Endothelial cell of umbilical vein (primary cell): ENCODE data around the gene PANK2. TPM values are rescaled to one million over a fixed set of nuclear protein-coding genes. Genes with fewer than 3 reads are reported as not detected.

Experiments used
- BruUV-seq: library from RNA; stranded (reverse); fragments of 400-500 nt; replicated peaks from 2 replicates; lab custom pipeline; 2021; lab: Mats Ljungman, UMichigan
- CTCF ChIA-PET: fragments of 300-600, 350-600 bp; sonication (Branson Sonifier 250); formaldehyde crosslinking; loops from one replicate; lab custom pipeline; 2021; ENCODE audit warnings: antibody characterized with exemption, inconsistent platforms; lab: Charles Lee
- POLR2A ChIA-PET: fragments of 300-600, 350-600 bp; sonication (Branson Sonifier 250); formaldehyde crosslinking; loops from one replicate; lab custom pipeline; 2021; ENCODE audit warnings: antibody characterized with exemption, inconsistent platforms; lab: Charles Lee
- DNase-seq: peaks from one replicate; pipeline ENCODE4 v3.0.0-alpha.2; 2011; ENCODE audit warnings: low read depth, low spot score
- FAIRE-seq: peaks from 2 replicates; lab custom pipeline; 2011; peaks lifted over from hg19 to GRCh38; lab: Jason Lieb, UNC
- H2AFZ ChIP-seq: 2 replicates; pipeline ENCODE4 v1.6.0; 2012; ENCODE audit warnings: low read depth, low read length, control low read depth, inconsistent platforms
- H3K27ac ChIP-seq: 2 replicates; pipeline ENCODE4 v1.5.1; 2011; ENCODE audit warnings: low read depth, mild to moderate bottlenecking, control low read depth, low read length, moderate library complexity; ENCODE audit not compliant: insufficient read depth
- H3K27me3 ChIP-seq, 2 experiments: 2 replicates each; pipeline versions ENCODE4 v1.6.0 to v1.6.1; 2011; ENCODE audit warnings: low read length in 2 of 2, mixed read lengths in 1 of 2; ENCODE audit not compliant: control insufficient read depth in 2 of 2, insufficient read depth in 2 of 2
- H3K36me3 ChIP-seq, 2 experiments: 2 replicates in 1 of 2; 3 replicates in 1 of 2; pipeline ENCODE4 v1.5.1; 2011; ENCODE audit warnings: low read length in 2 of 2, mild to moderate bottlenecking in 1 of 2, moderate library complexity in 1 of 2; ENCODE audit not compliant: control insufficient read depth in 2 of 2, insufficient read depth in 2 of 2; ENCODE audit errors: extremely low read depth in 1 of 2
- H3K4me1 ChIP-seq: 3 replicates; pipeline ENCODE4 v1.5.1; 2011; ENCODE audit warnings: mild to moderate bottlenecking, low read length; ENCODE audit not compliant: control insufficient read depth, insufficient read depth; ENCODE audit errors: extremely low read depth
- H3K4me2 ChIP-seq: 2 replicates; pipeline ENCODE4 v1.6.1; 2011; ENCODE audit warnings: low read length, control low read depth, mixed read lengths; ENCODE audit not compliant: insufficient read depth
- H3K4me3 ChIP-seq, 3 experiments: fragments of 200-600 bp in 1 of 3; sonication (generic), shearing (Covaris generic) in 1 of 3; replicated peaks in 1 of 3; 2 replicates each; pipeline ENCODE4 v1.5.1; 2011 to 2016; ENCODE audit warnings: control low read depth in 3 of 3, low read length in 3 of 3, mild to moderate bottlenecking in 2 of 3, inconsistent platforms in 1 of 3, low read depth in 1 of 3, moderate library complexity in 1 of 3; ENCODE audit not compliant: insufficient read depth in 1 of 3
- H3K79me2 ChIP-seq: 2 replicates; pipeline ENCODE4 v1.6.0; 2012; ENCODE audit warnings: low read length, inconsistent platforms; ENCODE audit not compliant: control insufficient read depth, insufficient read depth
- H3K9ac ChIP-seq: replicated peaks from 2 replicates; pipeline ENCODE3; 2011; ENCODE audit warnings: low read length, control low read depth; ENCODE audit not compliant: insufficient read depth; ENCODE audit errors: extremely low read depth
- H3K9me1 ChIP-seq: replicated peaks from 3 replicates; pipeline ENCODE4 v1.6.0; 2011; ENCODE audit warnings: mild to moderate bottlenecking, low read length; ENCODE audit not compliant: control insufficient read depth, insufficient read depth; ENCODE audit errors: extremely low read depth
- H3K9me3 ChIP-seq: replicated peaks from 2 replicates; pipeline ENCODE4 v1.5.1; 2012; ENCODE audit warnings: low read length, inconsistent platforms; ENCODE audit not compliant: control insufficient read depth, insufficient read depth
- H4K20me1 ChIP-seq: replicated peaks from 2 replicates; pipeline ENCODE3; 2011; ENCODE audit warnings: mild to moderate bottlenecking, low read length; ENCODE audit not compliant: control insufficient read depth, insufficient read depth; ENCODE audit errors: extremely low read depth
- EZH2 ChIP-seq: IDR thresholded peaks from 2 replicates; pipeline ENCODE4 v1.6.1; 2012; ENCODE audit warnings: borderline replicate concordance, low read depth, mild to moderate bottlenecking, moderate library complexity, low read length, inconsistent platforms; ENCODE audit not compliant: severe bottlenecking
- FOS ChIP-seq: IDR thresholded peaks from 2 replicates; pipeline ENCODE4 v1.6.1; 2011; ENCODE audit warnings: mild to moderate bottlenecking, low read length, moderate library complexity, borderline replicate concordance; ENCODE audit not compliant: insufficient read depth
- GATA2 ChIP-seq: IDR thresholded peaks from 2 replicates; pipeline ENCODE4 v1.7.0; 2011; ENCODE audit warnings: low read depth, mild to moderate bottlenecking, moderate library complexity, mixed read lengths, low read length; ENCODE audit not compliant: insufficient read length, insufficient read depth
- JUN ChIP-seq: IDR thresholded peaks from 2 replicates; pipeline ENCODE4 v1.6.1; 2011; ENCODE audit warnings: borderline replicate concordance, low read depth; ENCODE audit not compliant: insufficient read length, insufficient read depth
- MYC ChIP-seq: IDR thresholded peaks from one replicate; pipeline ENCODE4 v1.6.1; 2011; ENCODE audit warnings: mild to moderate bottlenecking, low read depth, low read length
- POLR2A ChIP-seq: IDR thresholded peaks from 2 replicates; pipeline ENCODE4 v1.6.1; 2012; ENCODE audit warnings: low read depth, mild to moderate bottlenecking, control low read depth, low read length
- POLR2AphosphoS5 ChIP-seq: IDR thresholded peaks from 2 replicates; pipeline ENCODE4 v1.6.1; 2012; ENCODE audit warnings: low read depth, mild to moderate bottlenecking, control low read depth, low read length, moderate library complexity; ENCODE audit not compliant: insufficient read depth
- dilution Hi-C: fragments of 300-500 bp; cut with MboI; formaldehyde crosslinking; loops from one replicate; pipeline ENCODE4 v1.15.0; 2019; ENCODE audit warnings: low sequenced_read_pairs; ENCODE audit not compliant: extremely low pct_ligation_motif_present
- intact Hi-C: fragments of 100-400 bp; cut with micrococcal nuclease; formaldehyde crosslinking; loops from one replicate; pipeline ENCODE4 v1.10.0; 2022
- polyA plus RNA-seq, 4 experiments: library from polyadenylated mRNA; depleted of rRNA in 3 of 4; stranded (reverse) in 3 of 4; unstranded in 1 of 4; fragments of >200 nt; gene quantifications; 2 replicates each; pipeline versions ENCODE4 v1.2.1 to v1.2.3, GENCODE V29; 2011 to 2012; ENCODE audit warnings: missing spikeins in 1 of 4
- total RNA-seq: library from RNA; stranded (reverse); gene quantifications from 2 replicates; pipeline ENCODE4 v1.2.3, GENCODE V29; 2021
- TF ChIP-seq, protein P1 (sequence below): IDR thresholded peaks from 2 replicates; pipeline ENCODE4 v1.6.1; 2011; ENCODE audit not compliant: insufficient read depth, insufficient read length
- TF ChIP-seq, protein P2 (sequence below), 2 donors: IDR thresholded peaks; 1 replicate in 1 of 2; 2 replicates in 1 of 2; pipeline ENCODE4 v1.5.1; 2011; ENCODE audit warnings: low read length in 2 of 2, mild to moderate bottlenecking in 2 of 2, moderate library complexity in 2 of 2, control low read depth in 1 of 2, inconsistent platforms in 1 of 2, low read depth in 1 of 2; ENCODE audit not compliant: insufficient read depth in 1 of 2; ENCODE audit errors: extremely low read depth in 1 of 2

The PANK2 gene
- total and polyA plus RNA-seq, 2 donors (not counting 3 experiments of a cell fraction or from before 2014, with no cell fraction given): 18.9 to 54.3 TPM

DNA sequence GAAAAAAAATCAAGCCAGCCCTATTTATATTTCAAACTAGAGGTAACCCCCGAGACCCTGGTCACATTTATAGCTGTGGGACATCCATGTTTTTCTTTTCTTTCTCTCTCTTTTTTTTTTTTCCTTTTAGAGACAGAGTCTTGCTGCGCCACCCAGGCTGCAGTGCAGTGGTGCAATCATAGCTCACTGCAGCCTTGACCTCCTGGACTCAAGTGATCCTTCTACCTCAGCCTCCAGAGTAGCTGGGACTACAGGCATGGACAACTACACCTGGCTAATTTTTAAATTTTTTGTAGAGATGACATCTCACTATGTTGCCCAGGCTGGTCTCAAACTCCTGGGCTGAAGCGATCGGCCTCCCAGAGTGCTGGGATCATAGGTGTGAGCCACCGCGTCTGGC is 30.5 kb upstream of the PANK2 start:
- no peaks in the 10 kb centered on the region for H3K9me1 ChIP-seq
- intact Hi-C loops (no loop called here), dilution Hi-C loops (no loop called here)
- no peak overlapping the region for H3K4me3 ChIP-seq
- H3K27me3 ChIP-seq: no peaks in the 10 kb centered on the region
- H3K9ac ChIP-seq: no peak overlapping the region
- no peak overlapping the region for H3K4me2 ChIP-seq
- no peak overlapping the region for H2AFZ ChIP-seq
- BruUV-seq: no TSS peak
- TF ChIP-seq, protein P1, sequence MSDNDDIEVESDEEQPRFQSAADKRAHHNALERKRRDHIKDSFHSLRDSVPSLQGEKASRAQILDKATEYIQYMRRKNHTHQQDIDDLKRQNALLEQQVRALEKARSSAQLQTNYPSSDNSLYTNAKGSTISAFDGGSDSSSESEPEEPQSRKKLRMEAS: no peak
- no peak for TF ChIP-seq POLR2A
- no peak for TF ChIP-seq POLR2AphosphoS5
- TF ChIP-seq, protein P2, sequence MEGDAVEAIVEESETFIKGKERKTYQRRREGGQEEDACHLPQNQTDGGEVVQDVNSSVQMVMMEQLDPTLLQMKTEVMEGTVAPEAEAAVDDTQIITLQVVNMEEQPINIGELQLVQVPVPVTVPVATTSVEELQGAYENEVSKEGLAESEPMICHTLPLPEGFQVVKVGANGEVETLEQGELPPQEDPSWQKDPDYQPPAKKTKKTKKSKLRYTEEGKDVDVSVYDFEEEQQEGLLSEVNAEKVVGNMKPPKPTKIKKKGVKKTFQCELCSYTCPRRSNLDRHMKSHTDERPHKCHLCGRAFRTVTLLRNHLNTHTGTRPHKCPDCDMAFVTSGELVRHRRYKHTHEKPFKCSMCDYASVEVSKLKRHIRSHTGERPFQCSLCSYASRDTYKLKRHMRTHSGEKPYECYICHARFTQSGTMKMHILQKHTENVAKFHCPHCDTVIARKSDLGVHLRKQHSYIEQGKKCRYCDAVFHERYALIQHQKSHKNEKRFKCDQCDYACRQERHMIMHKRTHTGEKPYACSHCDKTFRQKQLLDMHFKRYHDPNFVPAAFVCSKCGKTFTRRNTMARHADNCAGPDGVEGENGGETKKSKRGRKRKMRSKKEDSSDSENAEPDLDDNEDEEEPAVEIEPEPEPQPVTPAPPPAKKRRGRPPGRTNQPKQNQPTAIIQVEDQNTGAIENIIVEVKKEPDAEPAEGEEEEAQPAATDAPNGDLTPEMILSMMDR (IDR thresholded peaks at IDR 0.05; ENCODE audit: extremely low read depth in 1 of 2, insufficient read depth in 1 of 2, low read depth in 1 of 2, low read length in 2 of 2): no peak
- TF ChIP-seq EZH2: no peak
- no peak for TF ChIP-seq FOS
- TF ChIP-seq GATA2: no peak
- no peak for TF ChIP-seq MYC
- TF ChIP-seq JUN: no peak
- POLR2A ChIA-PET: no interaction called here
- peaks cover 18 to 51% of the 10 kb centered on the region in 2 experiments for H3K36me3 ChIP-seq
- FAIRE-seq (no peak), DNase-seq (no peak)
- no peaks in the 10 kb centered on the region for H4K20me1 ChIP-seq
- CTCF ChIA-PET: interaction anchor here (0.7 to 1.1 kb wide), 3 partner anchors 14 to 176 kb away, joined by 3 to 4 read pairs (median 3); no protein-coding TSS in a partner anchor
- no peaks in the 10 kb centered on the region for H3K4me1 ChIP-seq
- no peaks in the 10 kb centered on the region for H3K9me3 ChIP-seq
- H3K27ac ChIP-seq: no peak overlapping the region
- no peaks in the 10 kb centered on the region for H3K79me2 ChIP-seq
